ENCODE results near the gene AGBL4.

DNA sequence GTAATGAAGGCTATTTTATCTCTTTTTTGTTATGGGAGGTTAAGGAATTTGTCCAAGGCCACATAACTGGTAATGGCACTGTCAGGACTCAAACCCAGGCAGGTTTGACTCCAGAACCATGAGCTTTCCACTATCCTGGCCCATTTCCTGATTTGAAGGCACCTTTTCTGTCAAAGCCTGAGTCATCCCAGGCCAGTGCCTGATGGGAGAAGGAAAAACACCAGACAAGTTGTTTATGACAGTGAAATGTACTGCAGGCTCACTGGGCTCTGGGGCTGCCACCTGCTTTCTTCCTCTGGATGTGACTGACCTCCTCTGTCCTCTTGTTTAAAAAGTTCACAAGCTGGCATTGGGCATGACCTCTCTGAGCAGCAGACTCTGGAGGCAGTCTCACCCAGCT lies 1479.9 kb downstream of the AGBL4 start:
- TF ChIP-seq, protein P1, sequence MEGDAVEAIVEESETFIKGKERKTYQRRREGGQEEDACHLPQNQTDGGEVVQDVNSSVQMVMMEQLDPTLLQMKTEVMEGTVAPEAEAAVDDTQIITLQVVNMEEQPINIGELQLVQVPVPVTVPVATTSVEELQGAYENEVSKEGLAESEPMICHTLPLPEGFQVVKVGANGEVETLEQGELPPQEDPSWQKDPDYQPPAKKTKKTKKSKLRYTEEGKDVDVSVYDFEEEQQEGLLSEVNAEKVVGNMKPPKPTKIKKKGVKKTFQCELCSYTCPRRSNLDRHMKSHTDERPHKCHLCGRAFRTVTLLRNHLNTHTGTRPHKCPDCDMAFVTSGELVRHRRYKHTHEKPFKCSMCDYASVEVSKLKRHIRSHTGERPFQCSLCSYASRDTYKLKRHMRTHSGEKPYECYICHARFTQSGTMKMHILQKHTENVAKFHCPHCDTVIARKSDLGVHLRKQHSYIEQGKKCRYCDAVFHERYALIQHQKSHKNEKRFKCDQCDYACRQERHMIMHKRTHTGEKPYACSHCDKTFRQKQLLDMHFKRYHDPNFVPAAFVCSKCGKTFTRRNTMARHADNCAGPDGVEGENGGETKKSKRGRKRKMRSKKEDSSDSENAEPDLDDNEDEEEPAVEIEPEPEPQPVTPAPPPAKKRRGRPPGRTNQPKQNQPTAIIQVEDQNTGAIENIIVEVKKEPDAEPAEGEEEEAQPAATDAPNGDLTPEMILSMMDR (IDR thresholded peaks at IDR 0.05) = no peak
- no peak for TF ChIP-seq POLR2A (IDR thresholded peaks at IDR 0.05)
